IMR-90 (cell line): Measurements from ENCODE around the gene RAD51B. TPM values are rescaled to one million over a fixed set of nuclear protein-coding genes. Genes with fewer than 3 reads are reported as not detected.

ENCODE experiments used
- ATAC-seq: fragments of 200-7000 bp; cut with Tn5 transposase; 2 replicates; pipeline ENCODE4 v1.9.1; 2020; ENCODE audit warnings: low read depth, mild to moderate bottlenecking, moderate library complexity
- BruUV-seq: library from RNA; stranded (reverse); fragments of 400-500 nt; replicated peaks from 2 replicates; lab custom pipeline; 2021; lab: Mats Ljungman, UMichigan
- CTCF ChIA-PET: fragments of 300-600 bp; formaldehyde crosslinking; extraction: SDS; loops from one replicate; lab custom pipeline; 2021; ENCODE audit warnings: antibody characterized with exemption; lab: Yijun Ruan, JAX
- POLR2A ChIA-PET: fragments of 300-600 bp; sonication (Branson Sonifier 250); formaldehyde crosslinking; loops from one replicate; lab custom pipeline; 2022; ENCODE audit warnings: antibody characterized with exemption; ENCODE audit not compliant: unreplicated experiment; lab: Charles Lee
- DNase-seq: peaks from one replicate; pipeline ENCODE4 v3.0.0; 2013
- H2AFZ ChIP-seq: replicated peaks from 2 replicates; pipeline ENCODE3; 2013; ENCODE audit warnings: low read length, mild to moderate bottlenecking; ENCODE audit not compliant: poor library complexity
- H2AK5ac ChIP-seq: 2 replicates; pipeline ENCODE4 v1.6.1; 2013; ENCODE audit warnings: low read depth, low read length, inconsistent platforms
- H2AK9ac ChIP-seq: replicated peaks from 2 replicates; pipeline ENCODE3; 2013; ENCODE audit warnings: mild to moderate bottlenecking, low read depth, low read length, moderate library complexity; ENCODE audit not compliant: poor library complexity
- H2BK120ac ChIP-seq: 2 replicates; pipeline ENCODE4 v1.6.1; 2013; ENCODE audit warnings: low read depth, low read length, inconsistent platforms
- H2BK15ac ChIP-seq: 3 replicates; pipeline ENCODE4 v1.6.1; 2013; ENCODE audit warnings: low read depth, low read length, inconsistent platforms
- H2BK20ac ChIP-seq: 2 replicates; pipeline ENCODE4 v1.6.1; 2013; ENCODE audit warnings: low read depth, mild to moderate bottlenecking, inconsistent platforms, low read length, moderate library complexity
- H2BK5ac ChIP-seq: 2 replicates; pipeline ENCODE4 v1.6.1; 2013; ENCODE audit warnings: mild to moderate bottlenecking, low read depth, low read length, inconsistent platforms; ENCODE audit not compliant: poor library complexity, severe bottlenecking
- H3K14ac ChIP-seq: replicated peaks from 2 replicates; pipeline ENCODE4 v1.6.1; 2013; ENCODE audit warnings: low read depth, low read length, inconsistent platforms
- H3K18ac ChIP-seq: 2 replicates; pipeline ENCODE4 v1.6.1; 2013; ENCODE audit warnings: low read depth, low read length, control low read depth
- H3K23ac ChIP-seq: 2 replicates; pipeline ENCODE4 v1.6.1; 2013; ENCODE audit warnings: low read depth, low read length, inconsistent platforms
- H3K27ac ChIP-seq: 2 replicates; pipeline ENCODE4 v1.5.1; 2013; ENCODE audit warnings: mild to moderate bottlenecking, control low read depth, low read length; ENCODE audit not compliant: insufficient read depth
- H3K27me3 ChIP-seq: 2 replicates; pipeline ENCODE4 v1.6.1; 2013; ENCODE audit warnings: low read length; ENCODE audit not compliant: control insufficient read depth, insufficient read depth
- H3K36me3 ChIP-seq: 2 replicates; pipeline ENCODE4 v1.6.1; 2013; ENCODE audit warnings: low read length, mixed read lengths; ENCODE audit not compliant: control insufficient read depth, insufficient read depth
- H3K4ac ChIP-seq: 2 replicates; pipeline ENCODE4 v1.6.1; 2013; ENCODE audit warnings: low read depth, low read length, inconsistent platforms
- H3K4me1 ChIP-seq: 2 replicates; pipeline ENCODE4 v1.6.1; 2013; ENCODE audit warnings: low read length, mixed read lengths; ENCODE audit not compliant: control insufficient read depth, insufficient read depth
- H3K4me2 ChIP-seq: 2 replicates; pipeline ENCODE4 v1.6.1; 2013; ENCODE audit warnings: low read depth, mild to moderate bottlenecking, control low read depth, low read length, moderate library complexity
- H3K4me3 ChIP-seq: 2 replicates; pipeline ENCODE4 v1.5.1; 2013; ENCODE audit warnings: low read depth, mild to moderate bottlenecking, control low read depth, low read length, moderate library complexity; ENCODE audit not compliant: insufficient read depth
- H3K56ac ChIP-seq: 2 replicates; pipeline ENCODE4 v1.6.1; 2013; ENCODE audit warnings: low read length, inconsistent platforms; ENCODE audit not compliant: insufficient read depth; ENCODE audit errors: extremely low read depth
- H3K79me1 ChIP-seq, 2 experiments: 2 replicates each; pipeline ENCODE4 v1.6.1; 2013; ENCODE audit warnings: low read length in 2 of 2, inconsistent platforms in 1 of 2, low read depth in 1 of 2
- H3K9ac ChIP-seq: 2 replicates; pipeline ENCODE4 v1.6.1; 2013; ENCODE audit warnings: low read depth, low read length, control low read depth
- H3K9me1 ChIP-seq: 2 replicates; pipeline ENCODE4 v1.6.1; 2013; ENCODE audit warnings: low read length, inconsistent platforms; ENCODE audit not compliant: insufficient read depth
- H3K9me3 ChIP-seq: 2 replicates; pipeline ENCODE4 v1.6.1; 2013; ENCODE audit warnings: low read length; ENCODE audit not compliant: control insufficient read depth, insufficient read depth
- H4K20me1 ChIP-seq: 2 replicates; pipeline ENCODE4 v1.6.1; 2013; ENCODE audit warnings: low read length, inconsistent platforms; ENCODE audit not compliant: insufficient read depth
- H4K5ac ChIP-seq: 2 replicates; pipeline ENCODE4 v1.6.1; 2013; ENCODE audit warnings: mild to moderate bottlenecking, low read depth, low read length, control low read depth
- H4K8ac ChIP-seq, 2 experiments: 2 replicates each; pipeline ENCODE4 v1.6.1; 2013; ENCODE audit warnings: low read depth in 2 of 2, low read length in 2 of 2, control low read depth in 1 of 2, inconsistent platforms in 1 of 2
- H4K91ac ChIP-seq: 2 replicates; pipeline ENCODE4 v1.6.1; 2013; ENCODE audit warnings: low read depth, low read length, inconsistent platforms; ENCODE audit not compliant: insufficient read depth
- BHLHE40 ChIP-seq: fragments of 150-350 bp; IDR thresholded peaks from 2 replicates; pipeline ENCODE4 v1.6.1; 2016; ENCODE audit warnings: mild to moderate bottlenecking, low read depth, low read length
- MXI1 ChIP-seq: IDR thresholded peaks from 2 replicates; pipeline ENCODE4 v1.6.1; 2012; ENCODE audit warnings: low read depth, mild to moderate bottlenecking, low read length, moderate library complexity, borderline replicate concordance
- POLR2A ChIP-seq: IDR thresholded peaks from 2 replicates; pipeline ENCODE4 v1.6.1; 2012; ENCODE audit warnings: mild to moderate bottlenecking, low read depth, low read length
- RAD21 ChIP-seq: IDR thresholded peaks from 2 replicates; pipeline ENCODE4 v1.6.1; 2012; ENCODE audit warnings: low read length, improper control_type of control experiment
- WGBS, 2 experiments: methylation state at CpG; one replicate each; pipeline versions ENCODE4 v1.1.5 to v1.1.7; 2013; ENCODE audit warnings: missing lambda C conversion rate in 2 of 2; ENCODE audit not compliant: insufficient read length in 1 of 2; ENCODE audit errors: extremely low coverage in 2 of 2; 5-methylcytosine and 5-hydroxymethylcytosine counted together
- dilution Hi-C: fragments of 300-500 bp; cut with HindIII; formaldehyde crosslinking; loops from one replicate; pipeline ENCODE4 v1.14.3; 2018; ENCODE audit warnings: low sequenced_read_pairs; ENCODE audit not compliant: unreplicated experiment
- in situ Hi-C: fragments of 300-500 bp; cut with MboI; formaldehyde crosslinking; loops from 3 replicates; pipeline ENCODE4 v1.14.3; 2019; ENCODE audit warnings: low sequenced_read_pairs, inconsistent platforms, mixed read lengths
- intact Hi-C: fragments of 100-400 bp; cut with micrococcal nuclease; formaldehyde crosslinking; loops from 2 replicates; pipeline ENCODE4 v1.10.0; 2022
- polyA plus RNA-seq, 3 experiments: library from polyadenylated mRNA; depleted of rRNA; stranded (reverse); fragments of >200 nt; gene quantifications; 2 replicates each; pipeline ENCODE4 v1.2.3, GENCODE V29; 2012; ENCODE audit warnings: low replicate concordance in 1 of 3
- total RNA-seq: library from RNA; depleted of rRNA; stranded (reverse); fragments of >200 nt; gene quantifications from 2 replicates; pipeline ENCODE4 v1.2.3, GENCODE V29; 2012

Gene RAD51B
- total and polyA plus RNA-seq, 2 of the 4 experiments (the other 2 are of a cell fraction) = 5.1 to 18.8 TPM

DNA sequence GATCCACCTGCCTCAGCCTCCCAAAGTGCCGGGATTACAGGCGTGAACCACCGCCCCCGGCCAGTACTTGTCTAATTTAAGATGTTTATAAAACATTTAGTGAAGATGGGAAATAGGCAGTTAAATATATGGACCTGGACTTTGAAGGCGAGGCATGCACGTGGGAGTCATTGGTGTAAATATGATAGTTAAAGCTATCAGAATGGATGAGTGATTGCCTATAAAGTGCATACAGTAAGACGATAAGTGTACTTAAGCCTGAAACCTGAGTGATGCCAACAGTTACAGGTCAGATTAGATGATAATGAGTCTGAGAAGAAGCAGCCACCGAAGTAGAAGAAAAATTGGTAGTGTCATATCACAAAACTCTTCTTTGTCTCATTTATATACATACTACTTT is 11.5 kb downstream of the RAD51B start:
- no peak overlapping the region for H2BK20ac ChIP-seq
- no peaks in the 10 kb centered on the region for H4K20me1 ChIP-seq
- H3K9me1 ChIP-seq = no peaks in the 10 kb centered on the region
- intact Hi-C loops = no loop called here
- no TSS peak for BruUV-seq
- no peak overlapping the region for H3K9ac ChIP-seq
- no peak overlapping the region for H3K23ac ChIP-seq
- H3K36me3 ChIP-seq = 0 out of 2 replicates have a peak, but pooled peaks cover 3% of the 10 kb centered on the region
- WGBS, 2 experiments = 93% methylated on average over 4 of the region's 8 CpGs; no CpG with 5 or more reads in 1 of the 2 experiments
- H3K56ac ChIP-seq = no peak overlapping the region
- H3K4ac ChIP-seq = no peak overlapping the region
- H4K5ac ChIP-seq = no peak overlapping the region
- no peaks in the 10 kb centered on the region for H3K9me3 ChIP-seq
- no peak overlapping the region for H3K18ac ChIP-seq
- H2BK120ac ChIP-seq = no peak overlapping the region
- TF ChIP-seq RAD21 (no peak), MXI1 (no peak), BHLHE40 (no peak), POLR2A (no peak)
- no peak overlapping the region for H3K14ac ChIP-seq
- no peak overlapping the region for H4K8ac ChIP-seq
- ChIA-PET POLR2A (no interaction called here), CTCF (interaction anchor here (0.8 kb wide), 1 partner anchor 994 kb away, joined by 3 read pairs; no protein-coding TSS in a partner anchor)
- H2AFZ ChIP-seq = no peak overlapping the region
- H3K4me1 ChIP-seq = no peaks in the 10 kb centered on the region
- no peaks in the 10 kb centered on the region for H3K79me1 ChIP-seq
- no peak overlapping the region for H3K4me3 ChIP-seq
- H3K27me3 ChIP-seq = no peaks in the 10 kb centered on the region
- H2AK5ac ChIP-seq = no peak overlapping the region
- no peak overlapping the region for H2BK15ac ChIP-seq
- in situ Hi-C loops = no loop called here
- no peak overlapping the region for H3K4me2 ChIP-seq
- DNase-seq (no peak), ATAC-seq (no peak)
- dilution Hi-C loops = no loop called here
- H2BK5ac ChIP-seq = no peak overlapping the region
- H2AK9ac ChIP-seq = no peak overlapping the region
- no peak overlapping the region for H3K27ac ChIP-seq
- H4K91ac ChIP-seq = no peak overlapping the region
